Measurements from ENCODE around the gene RECQL5.

The RECQL5 gene

DNA sequence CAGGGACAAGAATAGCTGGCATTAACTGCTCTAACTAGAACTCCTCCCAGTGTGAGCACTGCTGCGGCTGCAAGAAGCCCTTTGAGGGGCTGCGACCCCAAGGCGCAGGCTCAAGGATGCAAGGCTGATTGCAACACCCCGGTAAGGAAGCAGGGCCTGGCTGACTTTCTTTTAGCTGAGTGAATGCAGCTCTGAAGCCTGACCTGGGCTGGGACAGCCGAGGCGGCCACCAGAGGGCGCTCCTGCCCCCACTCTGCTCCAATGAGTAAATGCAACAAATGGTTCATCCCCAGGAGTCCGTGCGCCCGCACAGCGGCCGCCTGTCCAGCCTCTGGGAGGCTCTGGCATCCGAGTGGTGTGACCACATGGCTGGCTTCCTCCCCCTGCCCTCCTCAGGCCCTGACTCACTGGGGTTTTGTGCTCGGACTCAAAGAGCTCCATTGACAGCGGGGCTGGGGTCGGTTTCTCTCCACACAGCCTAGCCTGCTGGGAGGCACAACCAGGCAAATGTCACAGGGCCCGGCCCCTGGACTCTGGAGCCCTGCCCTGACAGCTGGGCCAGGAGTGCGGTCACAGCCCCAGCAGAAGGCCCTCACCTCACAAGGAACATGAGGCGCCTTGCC, 34.0 kb downstream of the RECQL5 start, which contains the start of gene SMIM5:
SMIM5 (plus strand) TSS at position 572 of the 623 bp plus-strand sequence. CDS start 6,768 bp downstream, outside the sequence.
- peak; percentile 82 for DNase-seq

DNA sequence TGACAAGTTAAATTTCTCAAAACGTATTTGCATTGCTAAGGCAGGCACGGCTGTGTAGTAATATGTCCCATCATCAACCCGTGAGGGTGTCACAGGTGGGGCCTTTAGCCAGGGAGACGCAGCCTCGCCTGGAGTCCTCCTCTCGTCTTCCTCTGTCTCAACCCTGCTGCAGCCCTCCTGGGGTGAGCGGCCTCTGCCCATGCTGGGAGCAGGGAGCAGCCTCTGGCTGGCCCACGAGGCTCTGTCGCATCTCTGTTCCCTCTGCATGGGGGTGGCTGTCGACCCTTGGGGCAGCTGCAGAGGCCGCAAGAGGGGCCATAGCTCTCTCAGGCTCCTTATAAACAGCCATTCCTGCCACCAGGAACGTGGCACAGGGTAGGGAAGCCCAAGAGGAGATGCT, 34.5 kb downstream of the RECQL5 start:
- DNase-seq, result no peak

- no peak for DNase-seq
Observed at GRCh38 chr17:75631353-75631752, 35.6 kb downstream of the RECQL5 start.

- no peak for DNase-seq
Observed at GRCh38 chr17:75630071-75630917, 36.7 kb downstream of the RECQL5 start.

- no peak for DNase-seq
Observed at GRCh38 chr17:75629157-75629556, 37.8 kb downstream of the RECQL5 start.

DNA sequence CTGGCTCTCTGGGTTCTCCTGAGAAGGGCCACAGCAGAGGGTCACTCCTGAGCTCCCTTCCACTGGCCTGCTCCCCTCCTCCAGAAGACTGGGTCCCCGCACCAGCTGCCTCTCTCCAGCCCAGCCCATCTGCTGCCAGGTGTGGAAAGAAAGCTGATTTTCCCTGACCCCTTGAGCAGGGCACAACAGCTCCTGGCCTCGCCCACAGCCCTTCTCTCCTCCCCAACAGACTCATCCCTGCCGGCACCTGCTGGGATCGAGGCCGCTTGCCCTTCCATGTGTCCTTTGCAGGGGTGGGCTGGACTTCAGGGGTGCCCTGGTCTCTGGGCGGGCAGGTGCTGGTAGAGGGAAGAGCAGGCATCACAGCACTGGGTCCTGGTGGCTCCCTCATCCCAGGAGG, 38.5 kb downstream of the RECQL5 start:
- no peak for DNase-seq

DNA sequence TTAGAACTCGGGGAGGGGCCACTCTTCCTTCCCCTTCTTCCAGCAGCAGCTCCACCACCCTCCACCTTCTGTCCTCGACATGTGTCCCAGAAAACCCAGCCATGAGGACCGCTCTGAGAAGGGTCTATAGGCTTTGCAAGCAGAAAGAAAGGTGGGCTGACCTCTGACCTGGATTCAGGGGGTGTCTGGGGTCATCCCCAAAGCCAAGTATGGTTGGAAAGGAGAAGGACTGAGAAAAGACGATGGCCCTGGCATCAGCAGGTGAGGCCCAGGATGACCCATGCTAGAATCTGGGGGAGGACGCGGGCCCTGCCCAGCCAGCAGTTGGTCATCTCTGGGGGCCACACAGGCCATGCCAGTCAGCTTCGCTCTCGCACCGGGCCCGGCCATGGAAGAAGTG, 39.9 kb downstream of the RECQL5 start:
- no peak for DNase-seq

GRCh38 chr17:75626496-75627038, 40.4 kb downstream of the RECQL5 start:
- no peak for DNase-seq

GRCh38 chr17:75625813-75626486, 41.0 kb downstream of the RECQL5 start:
- no peak for DNase-seq

- no peak for DNase-seq
Observed at GRCh38 chr17:75624714-75625345, 42.1 kb downstream of the RECQL5 start.

DNA sequence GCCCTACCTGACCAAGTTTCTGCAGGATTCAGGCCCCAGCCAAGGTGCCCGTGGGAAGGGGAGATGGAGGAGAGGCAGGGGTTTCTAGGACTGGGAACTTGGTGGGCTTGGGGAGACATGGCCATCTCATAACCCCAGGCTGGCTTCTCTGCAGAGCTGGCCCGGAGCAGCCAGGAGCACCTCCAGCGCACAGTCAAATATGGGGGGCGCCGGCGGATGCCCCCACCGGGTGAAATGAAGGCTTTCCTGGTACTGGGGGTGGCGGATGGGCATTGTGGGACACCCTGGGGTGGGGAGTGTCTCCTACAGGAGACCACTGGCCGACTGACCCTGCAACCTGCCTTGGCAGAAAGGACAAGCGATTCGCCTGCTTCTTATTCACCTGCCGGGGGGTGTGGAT, 42.9 kb downstream of the RECQL5 start:
- no peak for DNase-seq

- DNase-seq, result no peak
Observed at GRCh38 chr17:75623386-75623785, 43.6 kb downstream of the RECQL5 start.

DNA sequence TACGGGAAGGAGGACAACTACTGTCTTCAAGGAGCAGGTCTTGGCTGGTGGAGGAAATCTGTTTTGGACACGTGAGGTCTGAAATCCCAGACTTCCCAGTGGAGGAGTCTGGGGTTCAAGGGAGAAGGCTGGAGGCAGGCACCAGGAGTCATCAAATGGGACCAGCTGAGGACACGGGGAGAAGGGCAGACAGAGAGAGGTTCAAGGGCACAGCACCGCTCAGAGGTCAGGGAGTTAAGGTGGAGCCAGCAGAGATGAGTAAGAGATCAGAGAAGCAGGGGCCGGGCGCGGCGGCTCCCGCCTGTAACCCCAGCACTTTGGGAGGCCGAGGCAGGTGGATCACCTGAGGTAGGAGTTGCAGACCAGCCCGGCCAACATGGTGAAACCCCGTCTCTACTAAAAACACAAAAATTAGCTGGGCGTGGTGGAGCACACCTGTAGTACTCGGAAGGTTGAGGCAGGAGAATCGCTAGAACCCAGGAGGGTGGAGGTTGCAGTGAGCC, 44.1 kb downstream of the RECQL5 start:
- no peak for DNase-seq

DNA sequence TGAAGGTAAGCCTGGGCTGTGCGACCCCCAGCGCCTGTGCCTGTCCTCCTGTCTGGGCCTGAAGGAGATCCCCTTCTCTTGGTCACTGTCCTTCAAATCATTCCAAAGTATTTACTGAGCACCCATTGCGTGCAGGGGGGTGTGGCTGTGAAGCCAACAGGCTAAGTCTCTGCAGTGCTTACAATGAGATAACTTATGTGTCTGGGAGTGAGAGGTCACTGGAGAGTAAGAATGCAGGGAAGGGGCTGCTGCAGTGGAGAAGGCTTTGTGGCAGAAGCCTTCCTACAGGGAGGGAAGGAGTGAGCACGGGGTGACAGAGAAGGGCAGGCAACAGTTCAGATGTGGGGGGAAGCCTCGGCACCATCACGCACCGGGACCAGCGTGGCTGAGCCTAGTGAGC, 44.9 kb downstream of the RECQL5 start:
- no peak for DNase-seq

- no peak for DNase-seq
Observed at GRCh38 chr17:75621489-75621888, 45.5 kb downstream of the RECQL5 start.

DNA sequence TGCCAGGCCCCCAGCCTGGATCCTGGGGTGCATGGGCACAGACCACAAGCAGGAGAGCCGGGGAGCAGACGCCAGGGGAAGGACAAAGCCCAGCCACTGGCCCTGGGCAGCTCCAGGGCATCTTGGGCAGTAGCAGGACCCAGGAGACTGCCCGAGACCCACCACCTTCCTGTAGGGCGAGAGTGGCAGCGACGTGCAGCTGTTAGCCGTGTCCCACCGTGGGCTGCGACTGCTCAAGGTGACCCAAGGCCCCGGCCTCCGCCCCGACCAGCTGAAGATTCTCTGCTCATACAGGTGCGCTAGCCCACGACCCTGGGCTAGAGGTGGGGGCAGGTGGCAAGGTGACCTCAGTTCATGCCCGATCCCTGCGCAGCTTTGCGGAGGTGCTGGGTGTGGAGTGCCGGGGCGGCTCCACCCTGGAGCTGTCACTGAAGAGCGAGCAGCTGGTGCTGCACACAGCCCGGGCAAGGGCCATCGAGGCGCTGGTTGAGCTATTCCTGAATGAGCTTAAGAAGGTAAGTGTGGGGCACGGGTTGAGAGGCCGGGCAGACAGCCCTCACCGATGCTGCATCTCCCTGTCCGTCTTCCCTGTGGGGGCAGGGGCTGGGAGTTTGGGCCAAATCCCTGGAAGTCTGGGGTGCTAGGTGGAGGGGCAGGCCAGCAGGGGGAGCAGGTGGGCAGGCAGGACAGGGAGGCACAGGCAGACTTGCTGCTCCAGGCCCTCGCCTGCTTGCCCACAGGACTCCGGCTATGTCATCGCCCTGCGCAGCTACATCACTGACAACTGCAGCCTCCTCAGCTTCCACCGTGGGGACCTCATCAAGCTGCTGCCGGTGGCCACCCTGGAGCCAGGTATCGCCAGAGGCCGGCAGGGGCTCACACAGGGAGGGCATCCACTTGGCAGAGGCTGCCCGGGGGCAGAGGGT, 47.2 kb downstream of the RECQL5 start:
- no peak for DNase-seq

GRCh38 chr17:75617675-75618074, 49.3 kb downstream of the RECQL5 start:
- DNase-seq, result no peak

DNA sequence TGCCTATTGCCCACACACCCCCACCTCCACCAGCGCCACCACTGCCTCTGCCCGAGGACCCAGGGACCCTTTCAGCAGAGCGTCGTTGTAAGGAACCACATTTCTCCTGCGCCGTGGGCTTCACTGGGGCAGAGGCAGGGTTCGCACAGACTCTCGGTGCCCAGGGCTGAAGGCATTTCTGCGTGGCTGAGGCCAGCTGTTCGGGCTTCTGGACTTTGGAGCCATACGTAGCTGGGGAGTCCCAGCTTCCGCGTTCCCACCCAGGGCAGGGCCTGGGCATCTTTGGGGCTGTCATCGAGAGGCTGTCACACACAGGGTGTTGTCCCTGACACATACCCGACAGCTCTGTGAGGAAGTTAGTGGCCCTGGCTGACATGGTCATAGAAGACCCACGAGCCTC, 49.7 kb downstream of the RECQL5 start:
- no peak for DNase-seq

DNA sequence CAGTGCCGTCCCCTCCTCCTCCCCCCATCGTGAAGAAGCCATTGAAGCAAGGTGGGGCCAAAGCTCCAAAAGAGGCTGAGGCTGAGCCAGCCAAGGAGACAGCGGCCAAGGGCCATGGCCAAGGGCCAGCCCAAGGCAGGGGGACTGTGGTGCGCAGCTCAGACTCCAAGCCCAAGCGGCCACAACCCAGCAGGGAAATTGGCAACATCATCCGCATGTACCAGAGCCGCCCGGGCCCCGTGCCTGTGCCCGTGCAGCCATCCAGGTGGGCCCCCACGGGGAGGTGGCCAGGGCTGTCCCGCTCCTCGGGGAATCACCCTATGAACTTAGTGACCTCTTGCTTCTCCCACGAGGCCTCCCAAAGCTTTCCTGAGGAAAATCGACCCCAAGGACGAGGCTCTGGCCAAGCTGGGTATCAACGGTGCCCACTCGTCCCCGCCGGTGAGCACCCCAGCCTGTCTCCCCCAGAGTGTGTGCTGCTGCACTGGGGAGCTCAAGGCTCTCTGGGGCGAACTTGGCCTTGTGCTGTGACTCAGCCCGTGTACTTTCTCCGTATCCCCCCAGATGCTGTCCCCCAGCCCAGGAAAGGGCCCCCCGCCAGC, 50.3 kb downstream of the RECQL5 start:
- DNase-seq, result no peak

- DNase-seq, result no peak
Observed at GRCh38 chr17:75615301-75615700, 51.7 kb downstream of the RECQL5 start.

DNA sequence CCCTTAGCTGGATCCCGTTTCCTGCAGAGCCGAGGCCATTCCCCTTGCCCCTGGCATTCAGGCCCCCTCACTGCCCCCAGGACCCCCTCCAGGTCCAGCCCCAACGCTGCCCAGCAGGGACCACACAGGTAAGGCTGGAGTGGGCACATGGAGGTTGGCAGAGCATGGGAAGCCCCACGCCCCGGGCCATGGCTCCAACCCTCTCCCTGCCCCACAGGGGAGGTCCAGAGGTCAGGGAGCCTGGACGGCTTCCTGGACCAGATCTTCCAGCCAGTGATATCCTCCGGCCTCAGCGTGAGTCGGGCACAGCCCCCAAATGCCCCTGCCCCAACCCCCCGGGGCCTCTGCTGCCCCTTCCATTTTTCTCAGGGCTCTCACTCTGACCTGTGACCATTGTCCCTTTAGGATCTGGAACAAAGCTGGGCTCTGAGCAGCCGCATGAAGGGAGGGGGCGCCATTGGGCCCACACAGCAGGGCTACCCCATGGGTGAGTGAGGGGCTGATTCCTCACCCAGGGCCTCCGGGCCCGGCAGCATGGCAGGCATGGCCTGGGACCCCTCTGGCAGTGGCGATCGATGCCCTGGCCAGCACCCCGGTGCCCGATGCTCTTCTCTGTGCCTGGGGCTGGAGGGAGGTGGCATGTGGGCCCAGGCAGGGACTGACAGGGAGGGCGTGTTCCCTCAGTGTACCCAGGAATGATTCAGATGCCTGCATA, 52.2 kb downstream of the RECQL5 start:
- DNase-seq, result no peak
